ENCODE measurements around the gene KIRREL1.

DNA sequence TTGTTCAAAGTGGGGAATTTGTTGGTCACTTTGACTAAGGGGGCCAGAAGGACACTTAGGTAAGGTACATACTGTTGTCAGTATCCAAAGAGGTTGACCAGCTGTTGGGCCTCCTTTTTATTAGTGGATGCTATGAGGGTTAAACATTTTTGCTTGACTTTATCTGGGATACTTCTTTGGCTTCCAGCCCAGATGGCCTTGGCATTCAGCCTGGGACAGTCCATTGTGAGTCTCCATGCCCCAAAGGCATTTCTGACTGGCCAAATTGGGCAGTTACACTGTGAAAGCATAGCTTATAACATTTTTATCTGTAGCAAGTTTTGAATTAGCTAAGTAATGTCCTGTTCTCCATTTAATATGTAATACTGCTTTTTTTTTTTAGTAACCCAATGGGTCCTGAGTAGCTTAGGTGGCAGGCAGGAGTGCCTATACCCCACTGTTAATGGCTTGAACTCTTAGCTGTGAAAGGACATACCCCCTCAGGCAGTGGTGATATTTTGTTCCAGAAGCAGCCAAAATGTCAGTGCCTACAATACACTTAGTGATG lies 151.8 kb downstream of the KIRREL1 start:
- TF ChIP-seq CTCF (IDR thresholded peaks at IDR 0.05), result no peak
- TF ChIP-seq POLR2A (IDR thresholded peaks at IDR 0.05), result no peak

All from lower leg skin (tissue), 3 donors.